ENCODE measurements around the gene PRKN.

PRKN gene

GRCh38 chr6:161368514-161368913 lies 1359.1 kb downstream of the PRKN start:
- H3K36me3 ChIP-seq (ENCODE audit: insufficient read depth, low read length): no peaks in the 10 kb centered on the region
- no peaks in the 10 kb centered on the region for H3K9me3 ChIP-seq (ENCODE audit: control insufficient read depth, insufficient read depth, low read length)
- no peak overlapping the region for H3K9ac ChIP-seq (ENCODE audit: low read depth, low read length)
- 0 out of 2 replicates have a peak, but pooled peaks cover 2% of the 10 kb centered on the region for H3K4me1 ChIP-seq (ENCODE audit: insufficient read depth, low read length)

GRCh38 chr6:161367472-161367871 lies 1360.1 kb downstream of the PRKN start:
- Histone ChIP-seq H3K9ac (ENCODE audit: low read depth, low read length) (no peak overlapping the region), H3K36me3 (ENCODE audit: insufficient read depth, low read length) (no peaks in the 10 kb centered on the region), H3K4me1 (ENCODE audit: insufficient read depth, low read length) (no peaks in the 10 kb centered on the region), H3K9me3 (ENCODE audit: control insufficient read depth, insufficient read depth, low read length) (no peaks in the 10 kb centered on the region)

GRCh38 chr6:161366301-161366923 lies 1361.2 kb downstream of the PRKN start:
- Histone ChIP-seq H3K36me3 (ENCODE audit: insufficient read depth, low read length) (no peaks in the 10 kb centered on the region), H3K9me3 (ENCODE audit: control insufficient read depth, insufficient read depth, low read length) (no peaks in the 10 kb centered on the region), H3K4me1 (ENCODE audit: insufficient read depth, low read length) (no peaks in the 10 kb centered on the region)

GRCh38 chr6:161365633-161366032 lies 1361.9 kb downstream of the PRKN start:
- no peaks in the 10 kb centered on the region for H3K9me3 ChIP-seq (ENCODE audit: control insufficient read depth, insufficient read depth, low read length)
- no peak overlapping the region for H3K9ac ChIP-seq (ENCODE audit: low read depth, low read length)
- no peaks in the 10 kb centered on the region for H3K4me1 ChIP-seq (ENCODE audit: insufficient read depth, low read length)
- no peaks in the 10 kb centered on the region for H3K36me3 ChIP-seq (ENCODE audit: insufficient read depth, low read length)

More at GRCh38 chr6:161366301-161366923, 1361.2 kb downstream of the PRKN start:
- no peak overlapping the region for H3K9ac ChIP-seq (ENCODE audit: low read depth, low read length)

- no peaks in the 10 kb centered on the region for H3K9me3 ChIP-seq (ENCODE audit: control insufficient read depth, insufficient read depth, low read length)
- H3K9ac ChIP-seq (ENCODE audit: low read depth, low read length): no peak overlapping the region
- H3K36me3 ChIP-seq (ENCODE audit: insufficient read depth, low read length): no peaks in the 10 kb centered on the region
- H3K4me1 ChIP-seq (ENCODE audit: insufficient read depth, low read length): no peaks in the 10 kb centered on the region
These were observed 1364.3 kb downstream of the PRKN start for GRCh38 chr6:161363286-161363685.

- no peaks in the 10 kb centered on the region for H3K9me3 ChIP-seq (ENCODE audit: control insufficient read depth, insufficient read depth, low read length)
- H3K9ac ChIP-seq (ENCODE audit: low read depth, low read length): no peak overlapping the region
- no peaks in the 10 kb centered on the region for H3K36me3 ChIP-seq (ENCODE audit: insufficient read depth, low read length)
- no peaks in the 10 kb centered on the region for H3K4me1 ChIP-seq (ENCODE audit: insufficient read depth, low read length)
These were observed 1365.3 kb downstream of the PRKN start for GRCh38 chr6:161362266-161362665.

GRCh38 chr6:161361529-161361928 lies 1366.0 kb downstream of the PRKN start:
- peaks cover 3% of the 10 kb centered on the region; the same call in 1 of the 2 replicates for H3K4me1 ChIP-seq (ENCODE audit: insufficient read depth, low read length)
- no peaks in the 10 kb centered on the region for H3K9me3 ChIP-seq (ENCODE audit: control insufficient read depth, insufficient read depth, low read length)
- no peak overlapping the region for H3K9ac ChIP-seq (ENCODE audit: low read depth, low read length)
- H3K36me3 ChIP-seq (ENCODE audit: insufficient read depth, low read length): no peaks in the 10 kb centered on the region

- H3K9me3 ChIP-seq (ENCODE audit: control insufficient read depth, insufficient read depth, low read length): no peaks in the 10 kb centered on the region
- H3K36me3 ChIP-seq (ENCODE audit: insufficient read depth, low read length): no peaks in the 10 kb centered on the region
- no peak overlapping the region for H3K9ac ChIP-seq (ENCODE audit: low read depth, low read length)
- H3K4me1 ChIP-seq (ENCODE audit: insufficient read depth, low read length): peaks cover 4% of the 10 kb centered on the region; the same call in 1 of the 2 replicates
These were observed 1367.0 kb downstream of the PRKN start for GRCh38 chr6:161360520-161360919.

GRCh38 chr6:161359618-161359945 lies 1368.0 kb downstream of the PRKN start:
- H3K36me3 ChIP-seq (ENCODE audit: insufficient read depth, low read length): no peaks in the 10 kb centered on the region
- H3K4me1 ChIP-seq (ENCODE audit: insufficient read depth, low read length): peaks cover 4% of the 10 kb centered on the region; the same call in 1 of the 2 replicates
- no peaks in the 10 kb centered on the region for H3K9me3 ChIP-seq (ENCODE audit: control insufficient read depth, insufficient read depth, low read length)
- H3K9ac ChIP-seq (ENCODE audit: low read depth, low read length): no peak overlapping the region

- Histone ChIP-seq H3K36me3 (ENCODE audit: insufficient read depth, low read length) (no peaks in the 10 kb centered on the region), H3K9ac (ENCODE audit: low read depth, low read length) (no peak overlapping the region), H3K4me1 (ENCODE audit: insufficient read depth, low read length) (peaks cover 4% of the 10 kb centered on the region; the same call in 1 of the 2 replicates), H3K9me3 (ENCODE audit: control insufficient read depth, insufficient read depth, low read length) (no peaks in the 10 kb centered on the region)
These were observed 1371.3 kb downstream of the PRKN start for GRCh38 chr6:161356167-161356854.

- peaks cover 4% of the 10 kb centered on the region; the same call in 1 of the 2 replicates for H3K4me1 ChIP-seq (ENCODE audit: insufficient read depth, low read length)
- H3K36me3 ChIP-seq (ENCODE audit: insufficient read depth, low read length): no peaks in the 10 kb centered on the region
- H3K9ac ChIP-seq (ENCODE audit: low read depth, low read length): no peak overlapping the region
- no peaks in the 10 kb centered on the region for H3K9me3 ChIP-seq (ENCODE audit: control insufficient read depth, insufficient read depth, low read length)
These were observed 1371.9 kb downstream of the PRKN start for GRCh38 chr6:161355696-161356095.

GRCh38 chr6:161354956-161355355 lies 1372.6 kb downstream of the PRKN start:
- no peaks in the 10 kb centered on the region for H3K36me3 ChIP-seq (ENCODE audit: insufficient read depth, low read length)
- no peak overlapping the region for H3K9ac ChIP-seq (ENCODE audit: low read depth, low read length)
- H3K4me1 ChIP-seq (ENCODE audit: insufficient read depth, low read length): peaks cover 4% of the 10 kb centered on the region; the same call in 1 of the 2 replicates
- no peaks in the 10 kb centered on the region for H3K9me3 ChIP-seq (ENCODE audit: control insufficient read depth, insufficient read depth, low read length)

GRCh38 chr6:161354276-161354840 lies 1373.2 kb downstream of the PRKN start:
- Histone ChIP-seq H3K9ac (ENCODE audit: low read depth, low read length) (no peak overlapping the region), H3K9me3 (ENCODE audit: control insufficient read depth, insufficient read depth, low read length) (no peaks in the 10 kb centered on the region), H3K36me3 (ENCODE audit: insufficient read depth, low read length) (no peaks in the 10 kb centered on the region), H3K4me1 (ENCODE audit: insufficient read depth, low read length) (peaks cover 4% of the 10 kb centered on the region; the same call in 1 of the 2 replicates)

GRCh38 chr6:161353208-161353613 lies 1374.4 kb downstream of the PRKN start:
- no peaks in the 10 kb centered on the region for H3K36me3 ChIP-seq (ENCODE audit: insufficient read depth, low read length)
- H3K9me3 ChIP-seq (ENCODE audit: control insufficient read depth, insufficient read depth, low read length): no peaks in the 10 kb centered on the region
- H3K4me1 ChIP-seq (ENCODE audit: insufficient read depth, low read length): peaks cover 4% of the 10 kb centered on the region; the same call in 1 of the 2 replicates
- no peak overlapping the region; the same call in 1 of the 2 replicates for H3K9ac ChIP-seq (ENCODE audit: low read depth, low read length)

- no peaks in the 10 kb centered on the region for H3K36me3 ChIP-seq (ENCODE audit: insufficient read depth, low read length)
- no peaks in the 10 kb centered on the region for H3K9me3 ChIP-seq (ENCODE audit: control insufficient read depth, insufficient read depth, low read length)
- H3K9ac ChIP-seq (ENCODE audit: low read depth, low read length): no peak overlapping the region
- peaks cover 4% of the 10 kb centered on the region; the same call in 1 of the 2 replicates for H3K4me1 ChIP-seq (ENCODE audit: insufficient read depth, low read length)
These were observed 1375.7 kb downstream of the PRKN start for GRCh38 chr6:161351858-161352257.
